AG09309 (cell line): ENCODE data around the gene CBFB.

Source experiments
- DNase-seq: peaks from one replicate; pipeline ENCODE4 v3.0.0-alpha.2; 2010; ENCODE audit warnings: low read depth
- H3K4me3 ChIP-seq: 2 replicates; pipeline ENCODE4 v1.5.1; 2011; ENCODE audit warnings: mild to moderate bottlenecking, low read depth, low read length, moderate library complexity; ENCODE audit not compliant: control insufficient read depth
- CTCF ChIP-seq: IDR thresholded peaks from 2 replicates; pipeline ENCODE4 v1.5.1; 2011; ENCODE audit warnings: mild to moderate bottlenecking, low read depth, low read length, inconsistent platforms; ENCODE audit not compliant: insufficient read depth, control insufficient read depth; ENCODE audit errors: missing control alignments

CBFB gene

GRCh38 chr16:67142342-67142741 lies 113.4 kb downstream of the CBFB start:
- no peak overlapping the region for H3K4me3 ChIP-seq
- DNase-seq: no peak
- no peak for TF ChIP-seq CTCF

DNA sequence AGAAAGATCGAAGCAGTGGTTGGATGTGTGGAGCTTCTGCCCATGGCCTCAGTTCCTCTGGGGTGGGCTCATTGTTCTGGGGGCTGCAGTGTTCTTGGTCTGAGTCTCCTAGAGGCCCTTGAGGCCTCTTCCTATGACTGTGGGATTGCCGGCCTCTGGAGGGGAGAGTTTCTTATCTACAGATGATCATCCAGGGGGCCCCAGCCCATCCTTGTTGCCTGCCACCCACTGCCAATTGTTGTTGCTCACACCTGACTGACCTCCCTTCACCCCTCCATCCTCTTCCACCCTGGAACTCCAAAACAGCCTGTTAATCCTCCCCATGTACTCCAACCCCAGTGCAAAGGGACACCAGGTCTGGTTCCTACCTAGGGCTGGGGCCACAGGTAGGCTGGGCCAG lies 116.0 kb downstream of the CBFB start:
- no peak for DNase-seq
- H3K4me3 ChIP-seq: no peak overlapping the region
- no peak for TF ChIP-seq CTCF

- no peak overlapping the region for H3K4me3 ChIP-seq
- DNase-seq: no peak
- no peak for TF ChIP-seq CTCF
Observed at GRCh38 chr16:67145746-67146145, 116.8 kb downstream of the CBFB start.

- no peak overlapping the region for H3K4me3 ChIP-seq
- DNase-seq: no peak
- peak; percentile 21 for TF ChIP-seq CTCF
Observed at GRCh38 chr16:67146523-67147357, 117.8 kb downstream of the CBFB start.

- H3K4me3 ChIP-seq: no peak overlapping the region
- TF ChIP-seq CTCF: no peak
- no peak for DNase-seq
Observed at GRCh38 chr16:67147437-67148140, 118.6 kb downstream of the CBFB start.

GRCh38 chr16:67148221-67148620 lies 119.3 kb downstream of the CBFB start:
- H3K4me3 ChIP-seq: no peak overlapping the region
- no peak for TF ChIP-seq CTCF
- no peak for DNase-seq
